NOMO-1 (cell line): ENCODE measurements around the gene SIK1.
"Not testable (repeated sequence)": the region's sequence is repeated elsewhere in the genome, so short reads cannot be mapped to it uniquely, and the experiment has no call there.

Source experiments
- DNase-seq, 2 experiments: peaks; one replicate each; lab custom pipeline; 2025; ENCODE audit not compliant: unreplicated experiment in 2 of 2; lab: John Stamatoyannopoulos, UW

Gene SIK1

GRCh38 chr21:43426404-43427241 is at the start of gene SIK1:
Gene SIK1, minus strand, starts transcription at chr21:43427131. Its CDS starts 953 bp downstream, at chr21:43426178.
- not testable (repeated sequence) for DNase-seq

- DNase-seq: not testable (repeated sequence)
These were observed 44.8 kb upstream of the SIK1 start for GRCh38 chr21:43471597-43472242.

GRCh38 chr21:43469719-43470458 is 43.0 kb upstream of the SIK1 start:
- DNase-seq: not testable (repeated sequence)

GRCh38 chr21:43467785-43468184 is 40.9 kb upstream of the SIK1 start:
- no peak for DNase-seq

- DNase-seq: not testable (repeated sequence)
These were observed 38.2 kb upstream of the SIK1 start for GRCh38 chr21:43465159-43465558.

GRCh38 chr21:43463498-43464261 is 36.7 kb upstream of the SIK1 start:
- not testable (repeated sequence) for DNase-seq

GRCh38 chr21:43462932-43463331 is 36.0 kb upstream of the SIK1 start:
- DNase-seq: not testable (repeated sequence)

GRCh38 chr21:43460475-43460874 is 33.5 kb upstream of the SIK1 start:
- DNase-seq: not testable (repeated sequence)

- not testable (repeated sequence) for DNase-seq
These were observed 32.1 kb upstream of the SIK1 start for GRCh38 chr21:43458995-43459394.

- not testable (repeated sequence) for DNase-seq
These were observed 29.8 kb upstream of the SIK1 start for GRCh38 chr21:43456616-43457314.

GRCh38 chr21:43455717-43456116 is 28.8 kb upstream of the SIK1 start:
- not testable (repeated sequence) for DNase-seq

GRCh38 chr21:43454176-43454575 is 27.2 kb upstream of the SIK1 start:
- not testable (repeated sequence) for DNase-seq

GRCh38 chr21:43451850-43452249 is 24.9 kb upstream of the SIK1 start:
- DNase-seq: not testable (repeated sequence)

- not testable (repeated sequence) for DNase-seq
These were observed 23.4 kb upstream of the SIK1 start for GRCh38 chr21:43450287-43450686.

GRCh38 chr21:43447353-43447977 is 20.5 kb upstream of the SIK1 start:
- not testable (repeated sequence) for DNase-seq

GRCh38 chr21:43446277-43446932 is 19.5 kb upstream of the SIK1 start:
- DNase-seq: not testable (repeated sequence)

GRCh38 chr21:43444524-43444923 is 17.6 kb upstream of the SIK1 start:
- not testable (repeated sequence) for DNase-seq

- not testable (repeated sequence) for DNase-seq
These were observed 15.6 kb upstream of the SIK1 start for GRCh38 chr21:43442571-43442970.
